ENCODE data around the gene PTPRN2.

Gene PTPRN2

GRCh38 chr7:157515342-157516041 is 1072.1 kb downstream of the PTPRN2 start:
- Histone ChIP-seq H3K4me3 (ENCODE audit: low read depth, low read length) (no peak overlapping the region), H3K27ac (no peak overlapping the region), H3K79me2 (no peaks in the 10 kb centered on the region), H2AFZ (no peak overlapping the region), H3K4me2 (ENCODE audit: low read length) (no peak overlapping the region), H3K9me3 (ENCODE audit: control insufficient read depth, low read length) (no peaks in the 10 kb centered on the region), H3K36me3 (ENCODE audit: control insufficient read depth, insufficient read depth, low read length) (no peaks in the 10 kb centered on the region), H3K9ac (no peak overlapping the region), H3K27me3 (ENCODE audit: control insufficient read depth, insufficient read depth, low read length) (no peaks in the 10 kb centered on the region), H3K4me1 (no peaks in the 10 kb centered on the region)
- TF ChIP-seq CTCF (IDR thresholded peaks at IDR 0.05) = no peak

GRCh38 chr7:157514746-157515145 is 1072.9 kb downstream of the PTPRN2 start:
- Histone ChIP-seq H3K79me2 (no peaks in the 10 kb centered on the region), H3K9ac (no peak overlapping the region), H3K27me3 (ENCODE audit: control insufficient read depth, insufficient read depth, low read length) (no peaks in the 10 kb centered on the region), H3K9me3 (ENCODE audit: control insufficient read depth, low read length) (no peaks in the 10 kb centered on the region), H2AFZ (no peak overlapping the region), H3K27ac (no peak overlapping the region), H3K4me3 (ENCODE audit: low read depth, low read length) (no peak overlapping the region), H3K36me3 (ENCODE audit: control insufficient read depth, insufficient read depth, low read length) (no peaks in the 10 kb centered on the region), H3K4me1 (no peaks in the 10 kb centered on the region), H3K4me2 (ENCODE audit: low read length) (no peak overlapping the region)
- TF ChIP-seq CTCF (IDR thresholded peaks at IDR 0.05) = no peak

- Histone ChIP-seq H3K4me2 (ENCODE audit: low read length) (no peak overlapping the region), H2AFZ (no peak overlapping the region), H3K36me3 (ENCODE audit: control insufficient read depth, insufficient read depth, low read length) (no peaks in the 10 kb centered on the region), H3K27ac (no peak overlapping the region), H3K4me3 (ENCODE audit: low read depth, low read length) (no peak overlapping the region), H3K79me2 (no peaks in the 10 kb centered on the region), H3K9me3 (ENCODE audit: control insufficient read depth, low read length) (no peaks in the 10 kb centered on the region), H3K27me3 (ENCODE audit: control insufficient read depth, insufficient read depth, low read length) (no peaks in the 10 kb centered on the region), H3K4me1 (no peaks in the 10 kb centered on the region), H3K9ac (no peak overlapping the region)
- no peak for TF ChIP-seq CTCF (IDR thresholded peaks at IDR 0.05)
Observed at GRCh38 chr7:157514306-157514705, 1073.3 kb downstream of the PTPRN2 start.

GRCh38 chr7:157513682-157514081 is 1073.9 kb downstream of the PTPRN2 start:
- no peak for TF ChIP-seq CTCF (IDR thresholded peaks at IDR 0.05)
- no peak overlapping the region for H2AFZ ChIP-seq
- no peaks in the 10 kb centered on the region for H3K36me3 ChIP-seq (ENCODE audit: control insufficient read depth, insufficient read depth, low read length)
- H3K9ac ChIP-seq = no peak overlapping the region
- no peaks in the 10 kb centered on the region for H3K4me1 ChIP-seq
- no peak overlapping the region for H3K4me2 ChIP-seq (ENCODE audit: low read length)
- no peak overlapping the region for H3K4me3 ChIP-seq (ENCODE audit: low read depth, low read length)
- H3K79me2 ChIP-seq = no peaks in the 10 kb centered on the region
- no peaks in the 10 kb centered on the region for H3K9me3 ChIP-seq (ENCODE audit: control insufficient read depth, low read length)
- H3K27me3 ChIP-seq (ENCODE audit: control insufficient read depth, insufficient read depth, low read length) = no peaks in the 10 kb centered on the region
- no peak overlapping the region for H3K27ac ChIP-seq

- no peaks in the 10 kb centered on the region for H3K27me3 ChIP-seq (ENCODE audit: control insufficient read depth, insufficient read depth, low read length)
- H2AFZ ChIP-seq = no peak overlapping the region
- no peak for TF ChIP-seq CTCF (IDR thresholded peaks at IDR 0.05)
- no peak overlapping the region for H3K4me3 ChIP-seq (ENCODE audit: low read depth, low read length)
- H3K9me3 ChIP-seq (ENCODE audit: control insufficient read depth, low read length) = no peaks in the 10 kb centered on the region
- no peak overlapping the region for H3K9ac ChIP-seq
- no peaks in the 10 kb centered on the region for H3K4me1 ChIP-seq
- no peak overlapping the region for H3K27ac ChIP-seq
- no peaks in the 10 kb centered on the region for H3K36me3 ChIP-seq (ENCODE audit: control insufficient read depth, insufficient read depth, low read length)
- no peak overlapping the region for H3K4me2 ChIP-seq (ENCODE audit: low read length)
- H3K79me2 ChIP-seq = no peaks in the 10 kb centered on the region
Observed at GRCh38 chr7:157513162-157513621, 1074.4 kb downstream of the PTPRN2 start.

Measured in parathyroid adenoma (tissue), 2 donors.